ENCODE data around the gene FAM131B. TPM values are rescaled to one million over a fixed set of nuclear protein-coding genes. Genes with fewer than 3 reads are reported as not detected.

Gene FAM131B
- total and polyA plus RNA-seq, 7 donors, result under 0.01 to 15.7 (median 6.4) TPM

DNA sequence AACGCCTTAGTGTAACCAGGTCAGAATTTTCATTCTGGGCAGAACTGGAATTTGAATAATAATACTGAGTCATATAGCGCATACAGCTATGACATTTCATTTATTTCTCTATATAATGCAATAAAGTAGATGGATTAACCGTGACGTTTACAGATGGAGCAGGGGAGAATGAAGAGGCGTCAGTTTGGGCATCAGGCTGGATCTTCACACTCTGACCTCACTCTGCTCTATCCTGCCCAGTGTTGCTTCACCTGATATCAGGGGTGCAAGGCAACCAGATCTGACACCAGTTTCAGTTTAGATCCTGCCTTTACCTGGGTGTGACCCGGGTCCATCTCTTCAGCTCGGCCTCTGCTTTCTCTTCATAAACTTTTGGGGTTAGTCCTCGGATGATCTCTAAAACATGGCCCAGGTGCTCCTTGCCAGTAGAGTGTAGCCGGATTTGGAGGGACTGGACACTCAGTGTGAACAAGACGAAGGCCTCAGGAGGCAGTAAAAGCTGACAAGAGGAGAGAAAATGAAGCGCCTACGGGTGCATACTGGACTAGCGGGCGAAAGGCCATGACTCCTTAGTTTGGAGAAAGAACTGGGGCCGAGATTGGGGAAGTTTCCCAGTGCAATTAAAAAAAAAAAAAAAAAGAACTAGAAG, 17.2 kb upstream of the FAM131B start:
- H3K27me3 ChIP-seq, result no peaks in the 10 kb centered on the region
- TF ChIP-seq, protein P1, sequence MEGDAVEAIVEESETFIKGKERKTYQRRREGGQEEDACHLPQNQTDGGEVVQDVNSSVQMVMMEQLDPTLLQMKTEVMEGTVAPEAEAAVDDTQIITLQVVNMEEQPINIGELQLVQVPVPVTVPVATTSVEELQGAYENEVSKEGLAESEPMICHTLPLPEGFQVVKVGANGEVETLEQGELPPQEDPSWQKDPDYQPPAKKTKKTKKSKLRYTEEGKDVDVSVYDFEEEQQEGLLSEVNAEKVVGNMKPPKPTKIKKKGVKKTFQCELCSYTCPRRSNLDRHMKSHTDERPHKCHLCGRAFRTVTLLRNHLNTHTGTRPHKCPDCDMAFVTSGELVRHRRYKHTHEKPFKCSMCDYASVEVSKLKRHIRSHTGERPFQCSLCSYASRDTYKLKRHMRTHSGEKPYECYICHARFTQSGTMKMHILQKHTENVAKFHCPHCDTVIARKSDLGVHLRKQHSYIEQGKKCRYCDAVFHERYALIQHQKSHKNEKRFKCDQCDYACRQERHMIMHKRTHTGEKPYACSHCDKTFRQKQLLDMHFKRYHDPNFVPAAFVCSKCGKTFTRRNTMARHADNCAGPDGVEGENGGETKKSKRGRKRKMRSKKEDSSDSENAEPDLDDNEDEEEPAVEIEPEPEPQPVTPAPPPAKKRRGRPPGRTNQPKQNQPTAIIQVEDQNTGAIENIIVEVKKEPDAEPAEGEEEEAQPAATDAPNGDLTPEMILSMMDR (IDR thresholded peaks at IDR 0.05), result no peak
- TF ChIP-seq EP300 (IDR thresholded peaks at IDR 0.05) (no peak), POLR2A (IDR thresholded peaks at IDR 0.05) (no peak), POLR2AphosphoS5 (IDR thresholded peaks at IDR 0.05) (no peak)
- 16 to 27% methylated on average over 15 of the region's 15 CpGs for WGBS, 2 donors
- H3K4me3 ChIP-seq, result peak overlapping the region; percentile 82 to 100 (median 91)
- no peaks in the 10 kb centered on the region for H3K9me3 ChIP-seq
- DNase-seq, result no peak
- peaks cover 0 to 15% (median 4%) of the 10 kb centered on the region in 4 donors for H3K36me3 ChIP-seq
- peaks cover 0 to 71% (median 60%) of the 10 kb centered on the region in 4 donors for H3K4me1 ChIP-seq
- intact Hi-C loops (cut with DNase I), result loop anchor here (5.0 to 10.0 kb wide), 5 partner anchors 38 to 525 kb away; partner anchors contain the start of genes CASP2, EPHB6, GSTK1 and TCAF1
- H3K27ac ChIP-seq, result peak overlapping the region; percentile 97 to 100 (median 100)

- Histone ChIP-seq H3K9me3 (no peaks in the 10 kb centered on the region), H3K36me3 (no peaks in the 10 kb centered on the region), H3K4me3 (no peak overlapping the region), H3K27me3 (no peaks in the 10 kb centered on the region), H3K27ac (peak overlapping the region in 3 of 4 donors; percentile 97 to 100 (median 100)), H3K4me1 (peaks cover 0 to 54% (median 34%) of the 10 kb centered on the region in 4 donors)
- peak in 1 of 4 donors; percentile 40 for TF ChIP-seq POLR2AphosphoS5 (IDR thresholded peaks at IDR 0.05)
- no peak for TF ChIP-seq EP300 (IDR thresholded peaks at IDR 0.05)
- intact Hi-C loops (cut with DNase I), result no loop called here
- DNase-seq, result no peak
- WGBS, 2 donors, result 71 to 74% methylated on average over 5 of the region's 5 CpGs
Observed at GRCh38 chr7:143376396-143376795, 13.9 kb upstream of the FAM131B start.

GRCh38 chr7:143375298-143376034, 13.0 kb upstream of the FAM131B start:
- Histone ChIP-seq H3K4me1 (peaks cover 0 to 54% (median 34%) of the 10 kb centered on the region in 4 donors), H3K4me3 (no peak overlapping the region), H3K36me3 (no peaks in the 10 kb centered on the region), H3K9me3 (no peaks in the 10 kb centered on the region), H3K27me3 (no peaks in the 10 kb centered on the region), H3K27ac (peak overlapping the region in 3 of 4 donors; percentile 97 to 100 (median 100))
- DNase-seq, result no peak
- intact Hi-C loops (cut with DNase I), result no loop called here
- WGBS, 2 donors, result 62 to 85% methylated on average over 7 of the region's 7 CpGs
- TF ChIP-seq POLR2A (IDR thresholded peaks at IDR 0.05) (no peak), EP300 (IDR thresholded peaks at IDR 0.05) (no peak), POLR2AphosphoS5 (IDR thresholded peaks at IDR 0.05) (no peak)
- TF ChIP-seq, protein P1 (IDR thresholded peaks at IDR 0.05), result no peak

DNA sequence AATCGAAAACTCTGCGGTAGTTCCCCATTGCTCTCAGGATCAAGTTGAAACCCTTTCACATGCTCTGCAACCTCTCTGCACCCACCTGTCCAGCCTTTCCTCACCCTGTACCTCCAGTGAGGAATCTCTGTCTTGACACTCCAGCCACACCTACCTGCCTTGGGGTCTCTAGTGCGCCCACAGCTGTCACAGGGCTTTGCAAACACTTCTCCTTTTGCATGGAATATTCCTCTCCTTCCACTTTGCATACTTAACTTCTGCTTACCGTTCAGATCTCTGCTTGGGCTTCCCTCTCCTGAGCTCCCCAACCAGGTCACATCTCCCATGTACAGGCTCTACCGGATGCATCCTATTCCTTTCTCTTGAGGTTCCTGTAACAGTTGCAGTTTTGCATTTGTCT, 12.0 kb upstream of the FAM131B start:
- TF ChIP-seq, protein P1 (IDR thresholded peaks at IDR 0.05), result no peak
- TF ChIP-seq POLR2A (IDR thresholded peaks at IDR 0.05) (no peak), POLR2AphosphoS5 (IDR thresholded peaks at IDR 0.05) (no peak), EP300 (IDR thresholded peaks at IDR 0.05) (no peak)
- H3K4me3 ChIP-seq, result no peak overlapping the region
- no peaks in the 10 kb centered on the region for H3K36me3 ChIP-seq
- H3K4me1 ChIP-seq, result peaks cover 0 to 49% (median 30%) of the 10 kb centered on the region in 4 donors
- no peaks in the 10 kb centered on the region for H3K27me3 ChIP-seq
- H3K27ac ChIP-seq, result no peak overlapping the region
- 77 to 90% methylated on average over 5 of the region's 5 CpGs for WGBS, 2 donors
- DNase-seq, result no peak
- intact Hi-C loops (cut with DNase I), result no loop called here
- H3K9me3 ChIP-seq, result no peaks in the 10 kb centered on the region

DNA sequence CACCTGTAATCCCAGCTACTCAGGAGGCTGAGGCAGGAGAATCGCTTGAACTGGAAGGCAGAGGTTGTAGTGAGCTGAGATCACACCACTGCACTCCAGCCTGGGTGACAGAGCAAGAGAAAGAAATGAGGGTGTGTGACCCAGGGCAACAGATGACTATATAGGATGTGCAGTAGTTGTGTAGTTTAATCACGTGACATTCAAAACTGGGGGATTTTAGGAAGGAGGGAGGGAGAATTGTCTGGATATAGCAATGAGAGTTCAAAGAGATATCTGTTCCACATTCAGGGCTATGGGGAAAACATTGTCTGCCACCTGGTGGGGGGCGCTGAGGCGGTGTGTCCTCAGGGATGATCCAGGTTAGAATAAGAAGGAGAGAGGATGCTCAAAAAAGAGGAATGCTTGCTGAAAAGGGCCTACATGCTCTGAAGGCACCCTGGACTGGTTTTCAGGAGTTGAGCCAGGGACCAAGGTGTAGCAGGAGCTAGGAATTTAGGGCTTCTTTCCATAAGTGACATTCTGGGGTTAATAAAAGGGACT, 10.8 kb upstream of the FAM131B start:
- no peak overlapping the region for H3K27ac ChIP-seq
- H3K4me1 ChIP-seq, result peaks cover 0 to 44% (median 21%) of the 10 kb centered on the region in 4 donors
- H3K9me3 ChIP-seq, result no peaks in the 10 kb centered on the region
- no peaks in the 10 kb centered on the region for H3K27me3 ChIP-seq
- DNase-seq, result no peak
- TF ChIP-seq POLR2AphosphoS5 (IDR thresholded peaks at IDR 0.05), result no peak
- TF ChIP-seq POLR2A (IDR thresholded peaks at IDR 0.05), result no peak
- TF ChIP-seq, protein P1 (IDR thresholded peaks at IDR 0.05), result no peak
- TF ChIP-seq EP300 (IDR thresholded peaks at IDR 0.05), result no peak
- H3K36me3 ChIP-seq, result no peaks in the 10 kb centered on the region
- intact Hi-C loops (cut with DNase I), result no loop called here
- 88 to 90% methylated on average over 4 of the region's 4 CpGs for WGBS, 2 donors
- no peak overlapping the region for H3K4me3 ChIP-seq
